Mesendoderm (in vitro differentiated cells): ENCODE data around the gene SOX6.

Experiments used
- DNase-seq: peaks from one replicate; pipeline ENCODE4 v3.0.0; 2013
- H2AK5ac ChIP-seq: 2 replicates; pipeline ENCODE4 v1.6.1; 2013; ENCODE audit warnings: low read length, inconsistent platforms
- H2BK120ac ChIP-seq: 2 replicates; pipeline ENCODE4 v1.6.1; 2013; ENCODE audit warnings: low read depth, mild to moderate bottlenecking, low read length, moderate library complexity, mixed read lengths
- H2BK15ac ChIP-seq: replicated peaks from 2 replicates; pipeline ENCODE4 v1.6.1; 2013; ENCODE audit warnings: low read depth, mild to moderate bottlenecking, moderate library complexity
- H2BK5ac ChIP-seq: 2 replicates; pipeline ENCODE4 v1.6.1; 2013; ENCODE audit warnings: low read length, inconsistent platforms
- H3K18ac ChIP-seq: 2 replicates; pipeline ENCODE4 v1.6.1; 2013; ENCODE audit warnings: mild to moderate bottlenecking, low read length, mixed read lengths
- H3K23ac ChIP-seq: one replicate; pipeline ENCODE4 v1.6.1; 2013; ENCODE audit warnings: low read length
- H3K27ac ChIP-seq: 2 replicates; pipeline ENCODE4 v1.5.1; 2013; ENCODE audit warnings: low read depth, mild to moderate bottlenecking, inconsistent platforms, low read length, moderate library complexity
- H3K27me3 ChIP-seq: 2 replicates; pipeline ENCODE4 v1.6.1; 2013; ENCODE audit warnings: low read length, control low read depth, mild to moderate bottlenecking, inconsistent platforms; ENCODE audit not compliant: insufficient read depth, poor library complexity
- H3K36me3 ChIP-seq: 2 replicates; pipeline ENCODE4 v1.6.1; 2013; ENCODE audit warnings: low read length, inconsistent platforms; ENCODE audit not compliant: control insufficient read depth, insufficient read depth
- H3K4ac ChIP-seq: one replicate; pipeline ENCODE4 v1.6.1; 2013; ENCODE audit warnings: low read depth, mild to moderate bottlenecking, low read length, moderate library complexity
- H3K4me1 ChIP-seq: 2 replicates; pipeline ENCODE4 v1.6.1; 2013; ENCODE audit warnings: low read depth, low read length, inconsistent platforms; ENCODE audit not compliant: control insufficient read depth
- H3K4me2 ChIP-seq: 2 replicates; pipeline ENCODE4 v1.6.1; 2013; ENCODE audit warnings: low read length
- H3K4me3 ChIP-seq: 2 replicates; pipeline ENCODE4 v1.5.1; 2013; ENCODE audit warnings: mild to moderate bottlenecking, low read length
- H3K56ac ChIP-seq: one replicate; pipeline ENCODE4 v1.6.1; 2013; ENCODE audit warnings: low read length
- H3K79me1 ChIP-seq: 2 replicates; pipeline ENCODE4 v1.6.1; 2013; ENCODE audit warnings: low read length, inconsistent platforms
- H3K79me2 ChIP-seq: 2 replicates; pipeline ENCODE4 v1.6.1; 2013; ENCODE audit warnings: mild to moderate bottlenecking, low read length; ENCODE audit not compliant: control insufficient read depth, insufficient read depth
- H3K9ac ChIP-seq: 2 replicates; pipeline ENCODE4 v1.6.1; 2013; ENCODE audit warnings: low read length, inconsistent platforms
- H4K5ac ChIP-seq: one replicate; pipeline ENCODE4 v1.6.1; 2013; ENCODE audit warnings: low read length
- H4K8ac ChIP-seq: one replicate; pipeline ENCODE4 v1.6.1; 2013; ENCODE audit warnings: low read depth, mild to moderate bottlenecking, control low read depth, low read length, moderate library complexity
- WGBS: extraction: QIAGEN DNeasy Blood & Tissue Kit; methylation state at CpG from one replicate; pipeline ENCODE4 v1.1.7; 2013; ENCODE audit warnings: low lambda C conversion rate, missing lambda C conversion rate; ENCODE audit not compliant: insufficient coverage; ENCODE audit errors: extremely low coverage; 5-methylcytosine and 5-hydroxymethylcytosine counted together

SOX6 gene

GRCh38 chr11:16169956-16170847 lies 186.1 kb downstream of the SOX6 start:
- Histone ChIP-seq H3K56ac (no peak overlapping the region), H4K8ac (no peak overlapping the region), H3K23ac (no peak overlapping the region), H3K18ac (no peak overlapping the region), H3K79me1 (no peaks in the 10 kb centered on the region), H2BK120ac (no peak overlapping the region), H2BK15ac (no peak overlapping the region), H3K4ac (no peak overlapping the region), H3K79me2 (no peaks in the 10 kb centered on the region), H3K4me2 (no peak overlapping the region), H3K4me1 (no peaks in the 10 kb centered on the region), H3K27ac (no peak overlapping the region), H3K4me3 (no peak overlapping the region), H3K27me3 (no peaks in the 10 kb centered on the region), H2BK5ac (no peak overlapping the region), H2AK5ac (no peak overlapping the region), H4K5ac (no peak overlapping the region), H3K9ac (no peak overlapping the region), H3K36me3 (no peaks in the 10 kb centered on the region)
- DNase-seq = peak; percentile 11
- no CpG with 5 or more reads among the region's 7 CpGs for WGBS

GRCh38 chr11:16169541-16169940 lies 186.8 kb downstream of the SOX6 start:
- Histone ChIP-seq H3K4ac (no peak overlapping the region), H2BK15ac (no peak overlapping the region), H3K79me2 (no peaks in the 10 kb centered on the region), H3K18ac (no peak overlapping the region), H3K4me1 (no peaks in the 10 kb centered on the region), H3K4me2 (no peak overlapping the region), H3K27me3 (no peaks in the 10 kb centered on the region), H2AK5ac (no peak overlapping the region), H2BK120ac (no peak overlapping the region), H3K27ac (no peak overlapping the region), H3K4me3 (no peak overlapping the region), H3K36me3 (no peaks in the 10 kb centered on the region), H3K79me1 (no peaks in the 10 kb centered on the region), H3K23ac (no peak overlapping the region), H2BK5ac (no peak overlapping the region), H3K56ac (no peak overlapping the region), H4K8ac (no peak overlapping the region), H4K5ac (no peak overlapping the region), H3K9ac (no peak overlapping the region)
- peak; percentile 33 for DNase-seq

- H2AK5ac ChIP-seq = no peak overlapping the region
- no peaks in the 10 kb centered on the region for H3K79me2 ChIP-seq
- H3K79me1 ChIP-seq = no peaks in the 10 kb centered on the region
- H3K4me1 ChIP-seq = no peaks in the 10 kb centered on the region
- no peak overlapping the region for H3K27ac ChIP-seq
- no peak overlapping the region for H4K8ac ChIP-seq
- no peak overlapping the region for H3K18ac ChIP-seq
- DNase-seq = no peak
- no peak overlapping the region for H3K4me2 ChIP-seq
- no peak overlapping the region for H2BK120ac ChIP-seq
- no peaks in the 10 kb centered on the region for H3K27me3 ChIP-seq
- no peaks in the 10 kb centered on the region for H3K36me3 ChIP-seq
- no peak overlapping the region for H3K4me3 ChIP-seq
- no peak overlapping the region for H4K5ac ChIP-seq
- no peak overlapping the region for H2BK15ac ChIP-seq
- H3K9ac ChIP-seq = no peak overlapping the region
- no peak overlapping the region for H3K4ac ChIP-seq
- H3K23ac ChIP-seq = no peak overlapping the region
- no CpG with 5 or more reads among the region's 3 CpGs for WGBS
- no peak overlapping the region for H2BK5ac ChIP-seq
- no peak overlapping the region for H3K56ac ChIP-seq
These were observed 188.4 kb downstream of the SOX6 start for GRCh38 chr11:16167706-16168487.

GRCh38 chr11:16166571-16166970 lies 189.8 kb downstream of the SOX6 start:
- H3K18ac ChIP-seq = no peak overlapping the region
- no peak overlapping the region for H2BK15ac ChIP-seq
- H3K27me3 ChIP-seq = no peaks in the 10 kb centered on the region
- no peak overlapping the region for H3K4ac ChIP-seq
- no peak overlapping the region for H3K56ac ChIP-seq
- H3K4me3 ChIP-seq = no peak overlapping the region
- H4K5ac ChIP-seq = no peak overlapping the region
- no peaks in the 10 kb centered on the region for H3K79me2 ChIP-seq
- no peak overlapping the region for H3K27ac ChIP-seq
- DNase-seq = no peak
- H3K36me3 ChIP-seq = no peaks in the 10 kb centered on the region
- no peak overlapping the region for H2BK5ac ChIP-seq
- H3K4me2 ChIP-seq = no peak overlapping the region
- no peaks in the 10 kb centered on the region for H3K4me1 ChIP-seq
- H3K79me1 ChIP-seq = no peaks in the 10 kb centered on the region
- no peak overlapping the region for H4K8ac ChIP-seq
- no CpG with 5 or more reads among the region's 1 CpG for WGBS
- H3K9ac ChIP-seq = no peak overlapping the region
- H3K23ac ChIP-seq = no peak overlapping the region
- no peak overlapping the region for H2AK5ac ChIP-seq
- no peak overlapping the region for H2BK120ac ChIP-seq

- Histone ChIP-seq H3K27ac (no peak overlapping the region), H3K36me3 (no peaks in the 10 kb centered on the region), H3K4me1 (no peaks in the 10 kb centered on the region), H2BK15ac (no peak overlapping the region), H3K4me2 (no peak overlapping the region), H3K4me3 (no peak overlapping the region), H3K79me2 (no peaks in the 10 kb centered on the region), H4K5ac (no peak overlapping the region), H3K4ac (no peak overlapping the region), H3K18ac (no peak overlapping the region), H3K9ac (no peak overlapping the region), H3K79me1 (no peaks in the 10 kb centered on the region), H3K23ac (no peak overlapping the region), H3K27me3 (no peaks in the 10 kb centered on the region), H2BK120ac (no peak overlapping the region), H3K56ac (no peak overlapping the region), H2AK5ac (no peak overlapping the region), H4K8ac (no peak overlapping the region), H2BK5ac (no peak overlapping the region)
- no peak for DNase-seq
- WGBS = no CpG with 5 or more reads among the region's 1 CpG
These were observed 196.2 kb downstream of the SOX6 start for GRCh38 chr11:16160146-16160545.
